ENCODE data around the gene CACNA1D.

DNA sequence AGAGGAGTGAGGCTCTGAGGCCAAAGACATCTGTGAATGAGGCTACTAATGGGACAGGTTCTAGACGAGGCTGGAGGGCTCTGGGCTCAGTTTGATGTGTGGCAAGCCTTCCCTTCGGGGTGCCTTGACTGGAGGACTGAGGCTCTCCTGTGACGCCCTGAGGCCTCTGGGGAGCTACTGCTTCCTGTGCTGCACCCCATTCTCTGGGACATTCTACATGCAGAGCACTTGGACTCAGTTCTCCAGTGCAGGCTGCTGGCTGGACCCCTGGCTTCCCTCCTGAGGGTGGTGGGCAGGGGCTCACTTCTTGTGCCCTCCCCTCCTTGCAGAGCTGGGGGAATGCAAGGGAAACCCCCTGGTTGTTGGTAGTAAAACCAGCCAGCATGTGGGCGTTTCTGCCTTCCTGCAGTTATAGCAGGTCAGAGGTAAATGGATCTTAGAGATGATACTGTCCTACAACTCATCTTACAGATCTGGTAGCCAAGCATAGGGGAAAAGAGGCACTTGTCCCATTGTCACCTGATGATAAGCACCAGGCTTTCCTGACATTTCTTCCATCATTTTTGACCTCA lies 218.5 kb downstream of the CACNA1D start:
- TF ChIP-seq TAF1 (IDR thresholded peaks at IDR 0.05; ENCODE audit: borderline replicate concordance, low read depth, low read length) (no peak), POLR2A (IDR thresholded peaks at IDR 0.05; ENCODE audit: low read depth, low read length) (no peak)

Data from GM12892 (cell line).